NK-92 (cell line): ENCODE data around the gene ZNF407.

Experiments used
- DNase-seq: peaks from one replicate; lab custom pipeline; 2025; ENCODE audit not compliant: unreplicated experiment; lab: John Stamatoyannopoulos, UW

Gene ZNF407

GRCh38 chr18:74718312-74718711, 120.6 kb downstream of the ZNF407 start:
- no peak for DNase-seq

GRCh38 chr18:74722237-74722636, 124.6 kb downstream of the ZNF407 start:
- no peak for DNase-seq

GRCh38 chr18:74724186-74724585, 126.5 kb downstream of the ZNF407 start:
- DNase-seq, result no peak

- no peak for DNase-seq
These were observed 128.0 kb downstream of the ZNF407 start for GRCh38 chr18:74725690-74726089.

- no peak for DNase-seq
These were observed 130.9 kb downstream of the ZNF407 start for GRCh38 chr18:74728586-74728985.

GRCh38 chr18:74731097-74731496, 133.4 kb downstream of the ZNF407 start:
- DNase-seq, result no peak

GRCh38 chr18:74732380-74732779, 134.7 kb downstream of the ZNF407 start:
- DNase-seq, result no peak

- no peak for DNase-seq
These were observed 135.9 kb downstream of the ZNF407 start for GRCh38 chr18:74733598-74733997.

- DNase-seq, result no peak
These were observed 136.4 kb downstream of the ZNF407 start for GRCh38 chr18:74734013-74734444.

GRCh38 chr18:74739926-74740325, 142.3 kb downstream of the ZNF407 start:
- no peak for DNase-seq

GRCh38 chr18:74742573-74743243, 145.0 kb downstream of the ZNF407 start:
- no peak for DNase-seq

GRCh38 chr18:74745633-74746403, 148.1 kb downstream of the ZNF407 start:
- no peak for DNase-seq

GRCh38 chr18:74748809-74749208, 151.1 kb downstream of the ZNF407 start:
- DNase-seq, result no peak

GRCh38 chr18:74758995-74759394, 161.3 kb downstream of the ZNF407 start:
- no peak for DNase-seq

- DNase-seq, result no peak
These were observed 162.4 kb downstream of the ZNF407 start for GRCh38 chr18:74760026-74760425.

GRCh38 chr18:74760436-74760835, 162.8 kb downstream of the ZNF407 start:
- DNase-seq, result no peak

GRCh38 chr18:74766251-74766650, 168.6 kb downstream of the ZNF407 start:
- no peak for DNase-seq

GRCh38 chr18:74768096-74768495, 170.4 kb downstream of the ZNF407 start:
- no peak for DNase-seq

GRCh38 chr18:74773171-74773624, 175.5 kb downstream of the ZNF407 start:
- no peak for DNase-seq

GRCh38 chr18:74774486-74774885, 176.8 kb downstream of the ZNF407 start:
- DNase-seq, result no peak

GRCh38 chr18:74775239-74775638, 177.6 kb downstream of the ZNF407 start:
- no peak for DNase-seq

GRCh38 chr18:74778191-74778847, 180.6 kb downstream of the ZNF407 start:
- no peak for DNase-seq
